SK-N-SH (cell line): ENCODE results near the gene CD101. TPM values are rescaled to one million over a fixed set of nuclear protein-coding genes. Genes with fewer than 3 reads are reported as not detected.

Experiments
- CTCF ChIA-PET: fragments of 300-600, 350-600 bp; formaldehyde crosslinking; extraction: SDS; loops from one replicate; lab custom pipeline; 2021; lab: Yijun Ruan, JAX
- POLR2A ChIA-PET: fragments of 350-600 bp; sonication (Branson Sonifier 250); formaldehyde crosslinking; extraction: SDS; loops from one replicate; lab custom pipeline; 2020; ENCODE audit warnings: antibody characterized with exemption, inconsistent platforms; lab: Yijun Ruan, JAX
- DNase-seq: peaks from one replicate; pipeline ENCODE4 v3.0.0; 2012
- H2AFZ ChIP-seq: fragments of 200-600 bp; sonication (generic); 2 replicates; pipeline ENCODE4 v1.8.1; 2016; ENCODE audit warnings: antibody characterized with exemption, mild to moderate bottlenecking, low read depth
- H3F3A ChIP-seq: fragments of 200-600 bp; sonication (generic); replicated peaks from 2 replicates; pipeline ENCODE3; 2016; ENCODE audit warnings: antibody characterized with exemption, mild to moderate bottlenecking; ENCODE audit not compliant: insufficient read depth
- H3K27ac ChIP-seq, 2 experiments: fragments of 200-500 bp in 1 of 2; fragments of 200-600 bp in 1 of 2; sonication (Bioruptor generic) in 1 of 2; sonication (generic), shearing (Covaris generic) in 1 of 2; 2 replicates each; pipeline versions ENCODE4 v1.5.1 to v1.6.1; 2014 to 2016; ENCODE audit warnings: low read depth in 2 of 2, inconsistent platforms in 1 of 2, low read length in 1 of 2, mild to moderate bottlenecking in 1 of 2, mixed read lengths in 1 of 2
- H3K27me3 ChIP-seq: fragments of 200-600 bp; sonication (generic), shearing (Covaris generic); 2 replicates; pipeline ENCODE4 v1.6.1; 2016; ENCODE audit warnings: mixed run types; ENCODE audit not compliant: insufficient read depth
- H3K36me3 ChIP-seq, 2 experiments: fragments of 200-500 bp in 1 of 2; fragments of 200-600 bp in 1 of 2; sonication (Bioruptor generic) in 1 of 2; sonication (generic) in 1 of 2; replicated peaks in 1 of 2; 2 replicates each; pipeline versions ENCODE3 to v1.5.1; 2014 to 2016; ENCODE audit warnings: low read length in 1 of 2, mild to moderate bottlenecking in 1 of 2; ENCODE audit not compliant: insufficient read depth in 2 of 2, control insufficient read depth in 1 of 2
- H3K4me1 ChIP-seq, 2 experiments: fragments of 200-500 bp in 1 of 2; fragments of 200-600 bp in 1 of 2; sonication (Bioruptor generic) in 1 of 2; sonication (generic), shearing (Covaris generic) in 1 of 2; 2 replicates each; pipeline versions ENCODE4 v1.5.1 to v1.6.1; 2014 to 2016; ENCODE audit warnings: low read depth in 1 of 2, low read length in 1 of 2, mixed run types in 1 of 2; ENCODE audit not compliant: insufficient read depth in 2 of 2, control insufficient read depth in 1 of 2
- H3K4me2 ChIP-seq: fragments of 200-600 bp; sonication (generic), shearing (Covaris generic); 2 replicates; pipeline ENCODE4 v1.6.1; 2017; ENCODE audit warnings: mixed run types
- H3K4me3 ChIP-seq, 2 experiments: fragments of 200-500 bp in 1 of 2; fragments of 200-600 bp in 1 of 2; sonication (Bioruptor generic) in 1 of 2; sonication (generic), shearing (Covaris generic) in 1 of 2; 2 replicates each; pipeline versions ENCODE4 v1.5.1 to v1.8.1; 2014 to 2016; ENCODE audit warnings: low read depth in 2 of 2, inconsistent platforms in 1 of 2, low read length in 1 of 2, mild to moderate bottlenecking in 1 of 2, mixed read lengths in 1 of 2, moderate library complexity in 1 of 2
- H3K79me2 ChIP-seq: fragments of 200-600 bp; sonication (generic); 2 replicates; pipeline ENCODE4 v1.8.1; 2017; ENCODE audit warnings: mild to moderate bottlenecking; ENCODE audit not compliant: insufficient read depth
- H3K9ac ChIP-seq: fragments of 200-600 bp; sonication (generic); 2 replicates; pipeline ENCODE4 v1.6.1; 2017; ENCODE audit warnings: mixed run types
- H3K9me2 ChIP-seq: fragments of 200-600 bp; sonication (generic); 2 replicates; pipeline ENCODE4 v1.6.1; 2017; ENCODE audit warnings: mixed run types
- H3K9me3 ChIP-seq: fragments of 200-600 bp; sonication (generic); 2 replicates; pipeline ENCODE4 v1.6.1; 2017; ENCODE audit warnings: mixed run types, mild to moderate bottlenecking, moderate library complexity
- H4K20me1 ChIP-seq: fragments of 200-600 bp; sonication (generic); 2 replicates; pipeline ENCODE4 v1.6.1; 2017; ENCODE audit warnings: mild to moderate bottlenecking, mixed run types; ENCODE audit not compliant: insufficient read depth
- CHD2 ChIP-seq: fragments of 150-350 bp; IDR thresholded peaks from 2 replicates; pipeline ENCODE4 v1.6.1; 2018; ENCODE audit warnings: low read length; ENCODE audit not compliant: partially characterized antibody
- ELF1 ChIP-seq: IDR thresholded peaks from 2 replicates; pipeline ENCODE4 v1.4.0; 2012
- FOSL2 ChIP-seq: IDR thresholded peaks from 2 replicates; pipeline ENCODE4 v1.4.0; 2012; ENCODE audit warnings: low read depth, mild to moderate bottlenecking, moderate library complexity, borderline replicate concordance
- FOXM1 ChIP-seq: IDR thresholded peaks from 2 replicates; pipeline ENCODE4 v1.4.0; 2012; ENCODE audit warnings: low read depth, mild to moderate bottlenecking
- GABPA ChIP-seq: IDR thresholded peaks from 2 replicates; pipeline ENCODE4 v1.4.0; 2012; ENCODE audit warnings: low read depth, mild to moderate bottlenecking
- GATA2 ChIP-seq: sonication (generic); formaldehyde crosslinking; IDR thresholded peaks from 2 replicates; pipeline ENCODE4 v1.5.0; 2020; ENCODE audit warnings: mild to moderate bottlenecking, missing genetic modification reagents
- IRF3 ChIP-seq: fragments of 150-350 bp; IDR thresholded peaks from 2 replicates; pipeline ENCODE4 v1.6.1; 2016; ENCODE audit warnings: mild to moderate bottlenecking, low read depth, low read length
- NRF1 ChIP-seq: IDR thresholded peaks from 2 replicates; pipeline ENCODE4 v1.6.1; 2012; ENCODE audit warnings: low read depth, mild to moderate bottlenecking, low read length
- POLR2AphosphoS5 ChIP-seq: IDR thresholded peaks from 2 replicates; pipeline ENCODE4 v1.6.1; 2012; ENCODE audit warnings: low read depth, low read length
- RAD21 ChIP-seq: IDR thresholded peaks from 2 replicates; pipeline ENCODE4 v1.6.1; 2012; ENCODE audit warnings: mild to moderate bottlenecking, low read length
- TAF1 ChIP-seq: IDR thresholded peaks from 2 replicates; pipeline ENCODE4 v1.6.1; 2012; ENCODE audit warnings: low read depth, mild to moderate bottlenecking, low read length, moderate library complexity, borderline replicate concordance
- TCF12 ChIP-seq: IDR thresholded peaks from 2 replicates; pipeline ENCODE4 v1.4.0; 2012
- USF1 ChIP-seq: IDR thresholded peaks from 2 replicates; pipeline ENCODE4 v1.4.0; 2012; ENCODE audit warnings: low read depth, borderline replicate concordance
- WGBS: methylation state at CpG from one replicate; pipeline ENCODE4 v1.1.6; 2017; ENCODE audit warnings: low lambda C conversion rate; 5-methylcytosine and 5-hydroxymethylcytosine counted together
- polyA plus RNA-seq, 3 experiments: library from polyadenylated mRNA; depleted of rRNA; stranded (reverse); fragments of >200 nt; gene quantifications; 2 replicates each; pipeline ENCODE4 v1.2.3, GENCODE V29; 2012
- TF ChIP-seq, protein P1 (sequence below): IDR thresholded peaks from 2 replicates; pipeline ENCODE4 v1.4.0; 2012; ENCODE audit warnings: low read depth
- TF ChIP-seq, protein P2 (sequence below): IDR thresholded peaks from 2 replicates; pipeline ENCODE4; 2012
- TF ChIP-seq, protein P3 (sequence below): fragments of 150-350 bp; IDR thresholded peaks from 2 replicates; pipeline ENCODE4 v1.6.1; 2017; ENCODE audit warnings: antibody characterized with exemption, low read length, low read depth, borderline replicate concordance

Gene CD101
- polyA plus RNA-seq, 1 of the 3 experiments (the other 2 are of a cell fraction), result 0.16 TPM

- H3K4me3 ChIP-seq, result no peak overlapping the region
- no peaks in the 10 kb centered on the region for H3K9me3 ChIP-seq
- H3K4me2 ChIP-seq, result no peak overlapping the region
- WGBS, result 83% methylated on average over 2 of the region's 2 CpGs
- no peaks in the 10 kb centered on the region for H3K36me3 ChIP-seq
- H3K4me1 ChIP-seq, result no peaks in the 10 kb centered on the region; a peak in 1 of 4 replicates
- no peak overlapping the region for H3K27ac ChIP-seq
- ChIA-PET CTCF (no interaction called here), POLR2A (no interaction called here)
- no peaks in the 10 kb centered on the region for H3K79me2 ChIP-seq
- no peak overlapping the region for H3K9ac ChIP-seq
- H3K9me2 ChIP-seq, result no peaks in the 10 kb centered on the region
- no peak for DNase-seq
- H3F3A ChIP-seq, result no peaks in the 10 kb centered on the region
- TF ChIP-seq, protein P1, sequence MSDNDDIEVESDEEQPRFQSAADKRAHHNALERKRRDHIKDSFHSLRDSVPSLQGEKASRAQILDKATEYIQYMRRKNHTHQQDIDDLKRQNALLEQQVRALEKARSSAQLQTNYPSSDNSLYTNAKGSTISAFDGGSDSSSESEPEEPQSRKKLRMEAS, result no peak
- TF ChIP-seq, protein P2, sequence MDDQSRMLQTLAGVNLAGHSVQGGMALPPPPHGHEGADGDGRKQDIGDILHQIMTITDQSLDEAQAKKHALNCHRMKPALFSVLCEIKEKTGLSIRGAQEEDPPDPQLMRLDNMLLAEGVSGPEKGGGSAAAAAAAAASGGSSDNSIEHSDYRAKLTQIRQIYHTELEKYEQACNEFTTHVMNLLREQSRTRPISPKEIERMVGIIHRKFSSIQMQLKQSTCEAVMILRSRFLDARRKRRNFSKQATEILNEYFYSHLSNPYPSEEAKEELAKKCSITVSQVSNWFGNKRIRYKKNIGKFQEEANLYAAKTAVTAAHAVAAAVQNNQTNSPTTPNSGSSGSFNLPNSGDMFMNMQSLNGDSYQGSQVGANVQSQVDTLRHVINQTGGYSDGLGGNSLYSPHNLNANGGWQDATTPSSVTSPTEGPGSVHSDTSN, result no peak
- TF ChIP-seq POLR2AphosphoS5 (no peak), RAD21 (no peak), FOSL2 (no peak)
- no peaks in the 10 kb centered on the region for H3K27me3 ChIP-seq
- H4K20me1 ChIP-seq, result no peaks in the 10 kb centered on the region
- H2AFZ ChIP-seq, result no peak overlapping the region
These were observed 1.8 kb downstream of the CD101 start for GRCh38 chr1:117003223-117003875.

GRCh38 chr1:117007719-117008013 lies 6.1 kb downstream of the CD101 start:
- H3K36me3 ChIP-seq, result no peaks in the 10 kb centered on the region
- no peaks in the 10 kb centered on the region for H3K9me2 ChIP-seq
- H3K4me1 ChIP-seq, result no peaks in the 10 kb centered on the region; a peak in 1 of 4 replicates
- no peak overlapping the region for H3K4me2 ChIP-seq
- H3K27ac ChIP-seq, result no peak overlapping the region
- H3F3A ChIP-seq, result no peaks in the 10 kb centered on the region
- TF ChIP-seq POLR2AphosphoS5, result no peak
- TF ChIP-seq NRF1, result no peak
- no peak for TF ChIP-seq TCF12
- no peak for TF ChIP-seq CHD2
- no peak for TF ChIP-seq TAF1
- no peak for TF ChIP-seq RAD21
- no peak for TF ChIP-seq IRF3
- no peak for TF ChIP-seq GATA2
- no peak for TF ChIP-seq USF1
- no peak for TF ChIP-seq ELF1
- no peak for TF ChIP-seq FOXM1
- TF ChIP-seq, protein P3, sequence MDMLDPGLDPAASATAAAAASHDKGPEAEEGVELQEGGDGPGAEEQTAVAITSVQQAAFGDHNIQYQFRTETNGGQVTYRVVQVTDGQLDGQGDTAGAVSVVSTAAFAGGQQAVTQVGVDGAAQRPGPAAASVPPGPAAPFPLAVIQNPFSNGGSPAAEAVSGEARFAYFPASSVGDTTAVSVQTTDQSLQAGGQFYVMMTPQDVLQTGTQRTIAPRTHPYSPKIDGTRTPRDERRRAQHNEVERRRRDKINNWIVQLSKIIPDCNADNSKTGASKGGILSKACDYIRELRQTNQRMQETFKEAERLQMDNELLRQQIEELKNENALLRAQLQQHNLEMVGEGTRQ, result no peak
- TF ChIP-seq GABPA, result no peak
- H3K9me3 ChIP-seq, result no peaks in the 10 kb centered on the region
- ChIA-PET CTCF (no interaction called here), POLR2A (no interaction called here)
- H3K9ac ChIP-seq, result no peak overlapping the region
- DNase-seq, result no peak
- no peaks in the 10 kb centered on the region for H4K20me1 ChIP-seq
- H2AFZ ChIP-seq, result no peak overlapping the region
- no peaks in the 10 kb centered on the region for H3K79me2 ChIP-seq
- H3K27me3 ChIP-seq, result no peaks in the 10 kb centered on the region
- H3K4me3 ChIP-seq, result no peak overlapping the region
- 81% methylated on average over 2 of the region's 2 CpGs for WGBS
